Ovary (tissue), 9 donors: Measurements from ENCODE around the gene GALNT10. TPM values are rescaled to one million over a fixed set of nuclear protein-coding genes. Genes with fewer than 3 reads are reported as not detected.

Experiments used
- DNase-seq, 5 donors: peaks; one replicate each; pipeline ENCODE4 v3.0.0-alpha.2; 2019 to 2020
- H3K27ac ChIP-seq, 2 donors: fragments of 200-600 bp; one replicate each; pipeline versions ENCODE4 v1.5.1 to v1.8.0; 2019 to 2022
- H3K27me3 ChIP-seq: fragments of 200-600 bp; one replicate; pipeline ENCODE4 v1.8.0; 2022
- H3K36me3 ChIP-seq: fragments of 200-600 bp; sonication (generic); one replicate; pipeline ENCODE4 v1.5.1; 2019
- H3K4me1 ChIP-seq: one replicate; pipeline ENCODE4 v1.8.1; 2013; ENCODE audit warnings: mild to moderate bottlenecking, moderate library complexity; ENCODE audit not compliant: insufficient read depth
- H3K4me3 ChIP-seq: fragments of 200-600 bp; sonication (generic); one replicate; pipeline ENCODE4 v1.5.1; 2017
- H3K9me3 ChIP-seq, 2 donors: fragments of 200-600 bp in 1 of 2; sonication (generic) in 1 of 2; one replicate each; pipeline versions ENCODE4 v1.5.1 to v1.8.1; 2013 to 2019; ENCODE audit warnings: mild to moderate bottlenecking in 1 of 2, moderate library complexity in 1 of 2
- EP300 ChIP-seq: sonication (generic); formaldehyde crosslinking; IDR thresholded peaks from one replicate; pipeline ENCODE4 v1.6.1; 2017; ENCODE audit warnings: antibody characterized with exemption
- POLR2A ChIP-seq: fragments of 450-650 bp; IDR thresholded peaks from one replicate; pipeline ENCODE4 v1.6.1; 2017; ENCODE audit warnings: antibody characterized with exemption, mild to moderate bottlenecking, moderate library complexity
- WGBS, 3 donors: extraction: QIAGEN DNeasy Blood & Tissue Kit in 1 of 3; methylation state at CpG; one replicate each; pipeline versions ENCODE4 v1.1.5 to v1.1.7; 2013 to 2017; 5-methylcytosine and 5-hydroxymethylcytosine counted together
- intact Hi-C, 4 donors: fragments of 100-400 bp; cut with DNase I; formaldehyde crosslinking; loops; one replicate each; pipeline versions ENCODE4 v1.11.0 to v1.15.1; 2022 to 2023
- microRNA counts: library from miRNA; unstranded; fragments of <30 nt; microRNA quantifications from one replicate; lab custom pipeline; 2016
- microRNA-seq, 3 donors: library from miRNA; unstranded; fragments of <30 nt; microRNA quantifications; one replicate each; pipeline versions ENCODE4 to v1.2.0, GENCODE V29; 2019 to 2020
- polyA plus RNA-seq, 2 donors: library from polyadenylated mRNA; stranded (reverse); fragments of 200-250 nt in 1 of 2; fragments of 350-450 nt in 1 of 2; fragmentation: Illumina TruSeq in 1 of 2; extraction: RNeasy Lipid Tissue Mini Kit (QIAGEN cat#74804) in 1 of 2; gene quantifications; one replicate each; pipeline ENCODE4 v1.2.3, GENCODE V29; 2013 to 2014
- small RNA-seq: library from RNA; depleted of rRNA; stranded (forward); fragments of <200 nt; gene quantifications from one replicate; pipeline ENCODE3, GENCODE V24; 2016
- total RNA-seq, 7 donors: library from RNA; depleted of rRNA in 2 of 7; stranded (reverse); fragments of >200 nt in 2 of 7; fragmentation: NEBNext Ultra II Directional in 3 of 7; extraction: Animal tissue kit (Norgen Biotek cat#: 25700) in 3 of 7; gene quantifications; one replicate each; pipeline versions ENCODE4 v1.1.0 to v1.2.4, GENCODE V29; 2016 to 2023
- TF ChIP-seq, protein P1 (sequence below), 3 donors: fragments of 450-650 bp in 2 of 3; fragments of 200-600 bp in 1 of 3; IDR thresholded peaks; one replicate each; pipeline versions ENCODE4 v1.5.1 to v1.8.0; 2016 to 2022; ENCODE audit warnings: antibody characterized with exemption in 3 of 3, mild to moderate bottlenecking in 1 of 3
- donor health status: DM: no; HTN: no; CAD: no; lungs with moderate emphysema.
- donor health status: DM: no; HTN: no; CAD: no.
- donor health status: Bipolar disorder and iron deficiency.
- donor health status: DM: yes; HTN: yes; CAD: no.
- donor health status: DM: no; HTN: no; CAD: no.
- donor health status: DM: yes; HTN: yes; CAD: no.

The GALNT10 gene
- total and polyA plus RNA-seq, 9 donors, result 34.5 to 206 (median 88.7) TPM

DNA sequence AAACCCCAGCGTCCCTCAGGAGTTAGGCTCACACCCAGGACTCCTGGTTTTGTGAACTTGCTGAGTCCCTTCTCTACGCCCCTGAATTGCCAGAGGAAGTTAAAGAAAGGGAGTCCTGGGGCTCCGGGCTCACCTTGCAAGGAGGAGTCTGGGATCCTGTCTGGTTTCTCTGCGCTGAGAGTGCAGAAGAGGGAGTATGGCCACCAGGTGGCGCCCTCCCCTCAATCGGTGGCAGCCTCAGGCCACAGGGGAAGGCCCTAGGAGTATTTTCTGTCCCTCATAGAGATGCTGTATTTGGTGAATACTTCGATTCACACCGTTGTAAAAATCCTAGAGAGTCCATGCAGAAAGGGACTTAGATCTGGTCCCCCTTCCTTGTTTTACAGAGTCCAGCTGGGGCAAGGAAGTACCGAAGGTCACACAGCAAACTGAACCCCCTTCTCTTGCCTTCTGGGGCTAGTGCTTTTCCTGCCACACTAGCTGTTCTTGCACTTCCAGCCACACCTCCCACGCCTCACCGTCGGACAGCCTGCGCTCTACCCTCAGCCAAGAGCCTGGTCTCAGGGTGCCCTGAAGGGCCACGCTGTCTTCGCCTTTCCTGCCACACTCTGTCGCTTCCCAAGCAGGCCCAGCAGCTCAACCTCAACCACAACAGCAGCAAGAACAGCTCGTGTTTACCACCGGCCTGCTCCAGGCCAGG is 277.3 kb downstream of the GALNT10 start:
- intact Hi-C loops, result loop anchor here in 2 of 4 donors (5.0 to 10.0 kb wide), 2 partner anchors 169 to 177 kb away; no protein-coding TSS in a partner anchor
- no peaks in the 10 kb centered on the region for H3K36me3 ChIP-seq
- H3K4me1 ChIP-seq, result no peaks in the 10 kb centered on the region
- no peaks in the 10 kb centered on the region for H3K9me3 ChIP-seq
- no peak overlapping the region for H3K27ac ChIP-seq
- DNase-seq, result peak; percentile 49 to 86 (median 72)
- H3K27me3 ChIP-seq, result no peaks in the 10 kb centered on the region
- TF ChIP-seq, protein P1, sequence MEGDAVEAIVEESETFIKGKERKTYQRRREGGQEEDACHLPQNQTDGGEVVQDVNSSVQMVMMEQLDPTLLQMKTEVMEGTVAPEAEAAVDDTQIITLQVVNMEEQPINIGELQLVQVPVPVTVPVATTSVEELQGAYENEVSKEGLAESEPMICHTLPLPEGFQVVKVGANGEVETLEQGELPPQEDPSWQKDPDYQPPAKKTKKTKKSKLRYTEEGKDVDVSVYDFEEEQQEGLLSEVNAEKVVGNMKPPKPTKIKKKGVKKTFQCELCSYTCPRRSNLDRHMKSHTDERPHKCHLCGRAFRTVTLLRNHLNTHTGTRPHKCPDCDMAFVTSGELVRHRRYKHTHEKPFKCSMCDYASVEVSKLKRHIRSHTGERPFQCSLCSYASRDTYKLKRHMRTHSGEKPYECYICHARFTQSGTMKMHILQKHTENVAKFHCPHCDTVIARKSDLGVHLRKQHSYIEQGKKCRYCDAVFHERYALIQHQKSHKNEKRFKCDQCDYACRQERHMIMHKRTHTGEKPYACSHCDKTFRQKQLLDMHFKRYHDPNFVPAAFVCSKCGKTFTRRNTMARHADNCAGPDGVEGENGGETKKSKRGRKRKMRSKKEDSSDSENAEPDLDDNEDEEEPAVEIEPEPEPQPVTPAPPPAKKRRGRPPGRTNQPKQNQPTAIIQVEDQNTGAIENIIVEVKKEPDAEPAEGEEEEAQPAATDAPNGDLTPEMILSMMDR (IDR thresholded peaks at IDR 0.05), result peak; percentile 37 to 72 (median 50)
- no peak for TF ChIP-seq EP300
- WGBS, 3 donors, result 39 to 46% (median 44%) methylated on average over 18 of the region's 18 CpGs
- no peak overlapping the region for H3K4me3 ChIP-seq

- 44 to 55% (median 48%) methylated on average over 2 of the region's 2 CpGs for WGBS, 3 donors
- intact Hi-C loops, result loop anchor here in 1 of 4 donors (10.0 kb wide), 1 partner anchor 155 kb away; no protein-coding TSS in a partner anchor
These were observed 279.6 kb downstream of the GALNT10 start for GRCh38 chr5:154470137-154470536.

More at GRCh38 chr5:154470137-154470536, 279.6 kb downstream of the GALNT10 start:
- Histone ChIP-seq H3K4me3 (no peak overlapping the region), H3K9me3 (no peaks in the 10 kb centered on the region), H3K4me1 (no peaks in the 10 kb centered on the region), H3K36me3 (no peaks in the 10 kb centered on the region), H3K27me3 (no peaks in the 10 kb centered on the region), H3K27ac (no peak overlapping the region)
- DNase-seq, result no peak
- TF ChIP-seq EP300 (no peak), POLR2A (no peak)
- TF ChIP-seq, protein P1 (IDR thresholded peaks at IDR 0.05), result no peak

MicroRNAs encoded within 50 kb of the gene (microRNA counts, 767-probe panel; counts per million panel counts)
- 530 counts per million, percentile 78 among the panel's probes with 10 or more counts for microRNA hsa-miR-1294 (lab: Ali Mortazavi, UCI)

Small RNAs within 50 kb of the gene (microRNA-seq; reads per million reads assigned to microRNA genes)
- 21.9 to 64.1 (median 45.2) reads per million in 3 donors for gene MIR1294

Small RNAs within 50 kb of the gene (small RNA-seq; reads per million reads assigned to genes)
- gene MIR1294 (1.2 reads per million, percentile 61 among the genes with 10 or more reads in this experiment), gene RN7SL655P (not detected)

Other genes with a start within 250 kb of the GALNT10 start
- 10 to 100 TPM; 11.0 to 63.3 (median 41.5) TPM for gene FAM114A2, start 151.8 kb upstream of the GALNT10 start, total RNA-seq
- 10 to 100 TPM in 1 of 2 donors, 1 to 10 TPM in 1; 9.6 to 15.9 TPM for gene FAM114A2, start 151.8 kb upstream of the GALNT10 start, polyA plus RNA-seq
- gene MFAP3, start 151.8 kb upstream of the GALNT10 start, total RNA-seq, result 10 to 100 TPM; 15.9 to 33.2 (median 25.0) TPM
- 10 to 100 TPM in 1 of 2 donors, 1 to 10 TPM in 1; 9.1 to 23.2 TPM for gene MFAP3, start 151.8 kb upstream of the GALNT10 start, polyA plus RNA-seq